K562 (cell line): ENCODE measurements around the gene LATS2. TPM values are rescaled to one million over a fixed set of nuclear protein-coding genes. Genes with fewer than 3 reads are reported as not detected.

ENCODE experiments used
- ATAC-seq: fragments of 200-7000 bp; cut with Tn5 transposase; 3 replicates; pipeline ENCODE4 v1.9.1; 2020; ENCODE audit warnings: moderate library complexity
- BruUV-seq: library from RNA; stranded (reverse); fragments of 400-500 nt; replicated peaks from 2 replicates; lab custom pipeline; 2021; lab: Mats Ljungman, UMichigan
- CTCF ChIA-PET: fragments of 300-600 bp; formaldehyde crosslinking; extraction: SDS; loops from one replicate; lab custom pipeline; 2021; ENCODE audit warnings: low intra/inter-chr PET ratio; lab: Yijun Ruan, JAX
- POLR2A ChIA-PET: fragments of 300-600, 350-650 bp; sonication (Branson Sonifier 250); formaldehyde crosslinking; extraction: SDS; loops from one replicate; lab custom pipeline; 2021; ENCODE audit warnings: antibody characterized with exemption, inconsistent platforms; lab: Yijun Ruan, JAX
- DNase-seq, 4 experiments: peaks; one replicate each; pipeline versions ENCODE4 v3.0.0 to v3.0.0-alpha.2; 2011 to 2018; ENCODE audit warnings: low spot score in 3 of 4, mixed read lengths in 3 of 4; ENCODE audit errors: extremely low read depth in 1 of 4
- FAIRE-seq: peaks from 2 replicates; lab custom pipeline; 2011; peaks lifted over from hg19 to GRCh38; lab: Jason Lieb, UNC
- H2AFZ ChIP-seq: 2 replicates; pipeline ENCODE4 v1.6.0; 2011; ENCODE audit warnings: low read depth, low read length, control low read depth, inconsistent platforms
- H3K27ac ChIP-seq: fragments of 200-600 bp; 3 replicates; pipeline ENCODE4 v1.8.0; 2011; ENCODE audit warnings: low read depth, mild to moderate bottlenecking, control low read depth, inconsistent platforms, low read length, moderate library complexity, mixed read lengths; ENCODE audit errors: extremely low read depth
- H3K27me3 ChIP-seq, 2 experiments: fragments of 300-600 bp in 1 of 2; 2 replicates in 1 of 2; 3 replicates in 1 of 2; pipeline versions ENCODE4 v1.6.0 to v1.8.0; 2011; ENCODE audit warnings: inconsistent platforms in 2 of 2, low read length in 2 of 2, mild to moderate bottlenecking in 1 of 2, mixed read lengths in 1 of 2, moderate library complexity in 1 of 2; ENCODE audit not compliant: control insufficient read depth in 2 of 2, insufficient read depth in 2 of 2
- H3K36me3 ChIP-seq: fragments of 300-600 bp; 3 replicates; pipeline ENCODE4 v1.8.0; 2011; ENCODE audit warnings: mild to moderate bottlenecking, low read length, inconsistent platforms; ENCODE audit not compliant: control insufficient read depth, insufficient read depth
- H3K4me1 ChIP-seq, 2 experiments: fragments of 200-600 bp in 1 of 2; replicated peaks in 1 of 2; 2 replicates in 1 of 2; 3 replicates in 1 of 2; pipeline versions ENCODE4 v1.5.1 to v1.8.0; 2011; ENCODE audit warnings: inconsistent platforms in 2 of 2, low read length in 2 of 2, mild to moderate bottlenecking in 1 of 2, mixed read lengths in 1 of 2, moderate library complexity in 1 of 2; ENCODE audit not compliant: control insufficient read depth in 2 of 2, insufficient read depth in 2 of 2
- H3K4me2 ChIP-seq: 2 replicates; pipeline ENCODE4 v1.6.1; 2011; ENCODE audit warnings: low read length, control low read depth, inconsistent platforms, mixed read lengths; ENCODE audit not compliant: insufficient read depth
- H3K4me3 ChIP-seq: fragments of 200-600 bp; sonication (generic), shearing (Covaris generic); 2 replicates; pipeline ENCODE4 v1.5.1; 2016; ENCODE audit warnings: control low read depth, inconsistent platforms
- H3K79me2 ChIP-seq: fragments of 200-600 bp; 3 replicates; pipeline ENCODE4 v1.8.0; 2011; ENCODE audit warnings: low read length, inconsistent platforms; ENCODE audit not compliant: control insufficient read depth, insufficient read depth
- H3K9ac ChIP-seq, 2 experiments: 2 replicates each; pipeline versions ENCODE4 v1.6.0 to v1.6.1; 2011; ENCODE audit warnings: low read depth in 2 of 2, low read length in 2 of 2, control low read depth in 1 of 2, inconsistent platforms in 1 of 2, mild to moderate bottlenecking in 1 of 2, mixed read lengths in 1 of 2; ENCODE audit not compliant: insufficient read depth in 1 of 2
- H3K9me1 ChIP-seq: one replicate; pipeline ENCODE4 v1.6.0; 2011; ENCODE audit warnings: inconsistent platforms, mild to moderate bottlenecking, low read length, moderate library complexity; ENCODE audit not compliant: control insufficient read depth, insufficient read depth
- H3K9me3 ChIP-seq: replicated peaks from 2 replicates; pipeline ENCODE4 v1.5.1; 2011; ENCODE audit warnings: low read depth, low read length, inconsistent platforms; ENCODE audit not compliant: control insufficient read depth, insufficient read depth
- H4K20me1 ChIP-seq: replicated peaks from 2 replicates; pipeline ENCODE4 v1.6.1; 2011; ENCODE audit warnings: low read length, inconsistent platforms, mixed read lengths; ENCODE audit not compliant: control insufficient read depth, insufficient read depth
- CBFA2T2 ChIP-seq: fragments of 450-650 bp; conservative IDR thresholded peaks from 2 replicates; pipeline ENCODE4 v1.6.1; 2017; ENCODE audit warnings: mild to moderate bottlenecking
- CBX5 ChIP-seq: IDR thresholded peaks from 2 replicates; pipeline ENCODE4 v1.6.1; 2014; ENCODE audit warnings: low read depth, borderline replicate concordance
- FOS ChIP-seq: IDR thresholded peaks from 3 replicates; pipeline ENCODE4 v1.6.1; 2011; ENCODE audit not compliant: insufficient read length; ENCODE audit errors: extremely low read depth
- KLF6 ChIP-seq: fragments of 250-450 bp; sonication (Bioruptor Pico); IDR thresholded peaks from 2 replicates; pipeline ENCODE4 v1.4.0; 2020; ENCODE audit warnings: mild to moderate bottlenecking, moderate library complexity, borderline replicate concordance
- MYC ChIP-seq, 2 experiments: fragments of 250-450 bp in 1 of 2; sonication (Bioruptor Pico) in 1 of 2; IDR thresholded peaks; 2 replicates each; pipeline versions ENCODE4 v1.5.1 to v1.6.1; 2012 to 2021; ENCODE audit warnings: low read depth in 2 of 2, borderline replicate concordance in 1 of 2, improper control_type of control experiment in 1 of 2, low read length in 1 of 2, mild to moderate bottlenecking in 1 of 2, moderate library complexity in 1 of 2
- NELFE ChIP-seq: IDR thresholded peaks from 2 replicates; pipeline ENCODE4 v1.6.1; 2011; ENCODE audit warnings: mild to moderate bottlenecking; ENCODE audit not compliant: insufficient read depth, insufficient read length
- NR2C1 ChIP-seq, 2 experiments: fragments of 450-650 bp; IDR thresholded peaks; 2 replicates each; pipeline ENCODE4 v1.6.1; 2017; ENCODE audit warnings: mild to moderate bottlenecking in 2 of 2, antibody characterized with exemption in 1 of 2, inconsistent platforms in 1 of 2, missing compliant biosample characterization in 1 of 2, missing genetic modification characterization in 1 of 2
- NR2F6 ChIP-seq: fragments of 450-650 bp; formaldehyde crosslinking; IDR thresholded peaks from 2 replicates; pipeline ENCODE4 v1.4.0; 2020; ENCODE audit warnings: mild to moderate bottlenecking
- RUNX1 ChIP-seq: sonication (generic); IDR thresholded peaks from 2 replicates; pipeline ENCODE4 v1.6.1; 2016; ENCODE audit warnings: antibody characterized with exemption, low read depth
- XRCC5 ChIP-seq: fragments of 200-400 bp; formaldehyde crosslinking; IDR thresholded peaks from 2 replicates; pipeline ENCODE4 v1.6.1; 2017; ENCODE audit warnings: low read depth, mild to moderate bottlenecking, low read length
- YBX1 ChIP-seq: fragments of 450-650 bp; IDR thresholded peaks from 2 replicates; pipeline ENCODE4 v1.7.1; 2016; ENCODE audit warnings: mild to moderate bottlenecking
- ZNF354B ChIP-seq: fragments of 250-450 bp; sonication (Bioruptor Pico); IDR thresholded peaks from 2 replicates; pipeline ENCODE4 v1.4.0; 2020
- WGBS: fragments of 100-300 bp; shearing (Covaris generic); methylation state at CpG from one replicate; pipeline ENCODE4 v1.1.6; 2016; ENCODE audit warnings: low coverage, mixed read lengths; ENCODE audit not compliant: insufficient coverage; ENCODE audit errors: missing lambda C conversion rate; 5-methylcytosine and 5-hydroxymethylcytosine counted together
- in situ Hi-C: fragments of 300-500 bp; cut with MboI; formaldehyde crosslinking; loops from 4 replicates; pipeline ENCODE4 v1.15.0; 2018; ENCODE audit warnings: inconsistent platforms, mixed read lengths
- intact Hi-C: fragments of 100-400 bp; cut with micrococcal nuclease; formaldehyde crosslinking; loops from 2 replicates; pipeline ENCODE4 v1.14.2; 2022
- polyA plus RNA-seq, 8 experiments: library from polyadenylated mRNA; depleted of rRNA in 4 of 8; stranded (reverse) in 5 of 8; unstranded in 3 of 8; fragments of >200 nt; fragmentation: Nextera tagmentation in 2 of 8; fragmentation: Illumina TruSeq in 1 of 8; extraction: Ambion mirVana in 2 of 8; extraction: Trizol in 1 of 8; gene quantifications; 2 replicates each; pipeline versions ENCODE4 v1.2.1 to v1.2.3, GENCODE V29; 2011 to 2014; ENCODE audit warnings: inconsistent platforms in 1 of 8, missing spikeins in 1 of 8
- total RNA-seq, 7 experiments: library from RNA; depleted of rRNA in 6 of 7; stranded (reverse); fragments of >200 nt in 6 of 7; fragmentation: Illumina TruSeq in 2 of 7; extraction: Trizol in 2 of 7; gene quantifications; 2 replicates each; pipeline versions ENCODE4 v1.2.1 to v1.2.3, GENCODE V29; 2011 to 2021; ENCODE audit warnings: low replicate concordance in 1 of 7
- TF ChIP-seq, protein P1 (sequence below): fragments of 450-650 bp; IDR thresholded peaks from 2 replicates; pipeline ENCODE4 v1.6.1; 2017; ENCODE audit warnings: antibody characterized with exemption
- TF ChIP-seq, protein P2 (sequence below): fragments of 250-450 bp; sonication (Bioruptor Pico); IDR thresholded peaks from 2 replicates; pipeline ENCODE4 v1.4.0; 2020
- TF ChIP-seq, protein P3 (sequence below): sonication (generic); formaldehyde crosslinking; IDR thresholded peaks from 2 replicates; pipeline ENCODE4 v1.8.0; 2022; ENCODE audit warnings: missing genetic modification reagents, mild to moderate bottlenecking, borderline replicate concordance
- TF ChIP-seq, protein P4 (sequence below), 2 experiments: fragments of 200-800 bp in 1 of 2; sonication (Bioruptor generic) in 1 of 2; sonication (generic) in 1 of 2; formaldehyde crosslinking in 1 of 2; IDR thresholded peaks in 1 of 2; conservative IDR thresholded peaks in 1 of 2; 2 replicates each; pipeline versions ENCODE4 v1.5.0 to v1.6.1; 2016 to 2020; ENCODE audit warnings: missing compliant biosample characterization in 1 of 2, missing genetic modification characterization in 1 of 2, missing genetic modification reagents in 1 of 2

LATS2 gene
- total and polyA plus RNA-seq, 9 of the 15 experiments (the other 6 are each of a cell fraction or from before 2014, with no cell fraction given), result 0.18 to 3.7 (median 0.76) TPM

DNA sequence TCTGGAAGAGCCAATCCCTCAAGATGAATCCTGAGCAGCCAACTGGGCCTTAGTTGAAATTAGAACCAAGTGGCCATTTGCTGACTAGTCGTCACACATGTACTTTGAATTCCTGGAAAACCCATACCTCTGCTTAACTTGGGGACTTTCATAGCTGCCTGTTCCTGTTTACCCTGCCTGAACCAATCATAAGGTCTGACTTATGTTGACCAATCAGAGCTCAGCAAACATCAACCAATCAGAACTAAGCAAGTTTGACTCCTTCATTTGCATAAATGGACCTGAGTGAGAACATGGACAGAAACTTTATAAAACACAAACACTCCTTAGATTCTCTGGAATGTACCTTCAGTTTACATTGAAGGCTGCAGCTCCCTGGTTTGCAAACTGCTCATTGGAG, 50.8 kb downstream of the LATS2 start (continued):
- TF ChIP-seq, protein P1, sequence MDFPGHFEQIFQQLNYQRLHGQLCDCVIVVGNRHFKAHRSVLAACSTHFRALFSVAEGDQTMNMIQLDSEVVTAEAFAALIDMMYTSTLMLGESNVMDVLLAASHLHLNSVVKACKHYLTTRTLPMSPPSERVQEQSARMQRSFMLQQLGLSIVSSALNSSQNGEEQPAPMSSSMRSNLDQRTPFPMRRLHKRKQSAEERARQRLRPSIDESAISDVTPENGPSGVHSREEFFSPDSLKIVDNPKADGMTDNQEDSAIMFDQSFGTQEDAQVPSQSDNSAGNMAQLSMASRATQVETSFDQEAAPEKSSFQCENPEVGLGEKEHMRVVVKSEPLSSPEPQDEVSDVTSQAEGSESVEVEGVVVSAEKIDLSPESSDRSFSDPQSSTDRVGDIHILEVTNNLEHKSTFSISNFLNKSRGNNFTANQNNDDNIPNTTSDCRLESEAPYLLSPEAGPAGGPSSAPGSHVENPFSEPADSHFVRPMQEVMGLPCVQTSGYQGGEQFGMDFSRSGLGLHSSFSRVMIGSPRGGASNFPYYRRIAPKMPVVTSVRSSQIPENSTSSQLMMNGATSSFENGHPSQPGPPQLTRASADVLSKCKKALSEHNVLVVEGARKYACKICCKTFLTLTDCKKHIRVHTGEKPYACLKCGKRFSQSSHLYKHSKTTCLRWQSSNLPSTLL, result peak; percentile 89
- TF ChIP-seq YBX1 (no peak), ZNF354B (CRISPR knock-in tag) (no peak)

DNA sequence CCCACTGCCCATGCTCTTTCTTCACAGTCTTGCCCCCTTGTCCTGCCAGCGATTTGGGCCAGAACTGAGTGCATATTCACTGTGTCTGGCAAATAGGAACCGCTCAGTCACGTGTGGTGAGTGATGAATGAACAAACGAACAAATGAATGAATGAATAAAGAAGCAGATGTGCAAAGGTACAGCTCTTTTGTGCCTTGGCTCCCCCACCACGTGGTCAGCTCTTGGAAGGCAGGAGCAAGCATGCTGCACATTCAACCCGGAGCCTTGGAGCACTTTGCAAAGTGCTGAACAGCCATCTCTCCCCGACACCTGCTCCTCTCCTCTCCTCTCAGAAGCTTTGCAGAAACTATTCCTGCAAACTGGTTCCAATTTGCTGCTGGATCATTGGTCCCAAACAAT, 52.4 kb downstream of the LATS2 start:
- ATAC-seq, result no peak
- WGBS, result 15% methylated on average over 7 of the region's 7 CpGs
- no peak overlapping the region for H3K4me2 ChIP-seq
- no peaks in the 10 kb centered on the region for H3K36me3 ChIP-seq
- intact Hi-C loops (no loop called here), in situ Hi-C loops (no loop called here)
- H3K4me1 ChIP-seq, result peaks cover 0 to 6% of the 10 kb centered on the region in 2 experiments; a peak in 1 of 5 replicates
- H2AFZ ChIP-seq, result no peak overlapping the region
- no peak for DNase-seq
- H4K20me1 ChIP-seq, result no peaks in the 10 kb centered on the region
- H3K9me3 ChIP-seq, result no peaks in the 10 kb centered on the region
- H3K79me2 ChIP-seq, result no peaks in the 10 kb centered on the region
- H3K27me3 ChIP-seq, result no peaks in the 10 kb centered on the region; a peak in 1 of 5 replicates
- CTCF ChIA-PET, result no interaction called here
- no peak overlapping the region for H3K9ac ChIP-seq
- POLR2A ChIA-PET, result no interaction called here
- H3K9me1 ChIP-seq, result no peaks in the 10 kb centered on the region
- H3K27ac ChIP-seq, result no peak overlapping the region
- FAIRE-seq, result no peak
- BruUV-seq, result no TSS peak
- no peak overlapping the region for H3K4me3 ChIP-seq
- TF ChIP-seq XRCC5, result no peak
- TF ChIP-seq KLF6 (CRISPR knock-in tag), result no peak
- TF ChIP-seq RUNX1, result no peak
- no peak for TF ChIP-seq CBFA2T2
- TF ChIP-seq FOS, result no peak
- TF ChIP-seq MYC (IDR thresholded peaks at IDR 0.05; ENCODE audit: low read depth, low read length), result no peak
- TF ChIP-seq MYC (CRISPR knock-in tag; IDR thresholded peaks at IDR 0.05; ENCODE audit: borderline replicate concordance, low read depth), result no peak
- no peak for TF ChIP-seq NR2C1 (IDR thresholded peaks at IDR 0.05)
- no peak for TF ChIP-seq NR2C1 (tag; IDR thresholded peaks at IDR 0.05)
- TF ChIP-seq, protein P2, sequence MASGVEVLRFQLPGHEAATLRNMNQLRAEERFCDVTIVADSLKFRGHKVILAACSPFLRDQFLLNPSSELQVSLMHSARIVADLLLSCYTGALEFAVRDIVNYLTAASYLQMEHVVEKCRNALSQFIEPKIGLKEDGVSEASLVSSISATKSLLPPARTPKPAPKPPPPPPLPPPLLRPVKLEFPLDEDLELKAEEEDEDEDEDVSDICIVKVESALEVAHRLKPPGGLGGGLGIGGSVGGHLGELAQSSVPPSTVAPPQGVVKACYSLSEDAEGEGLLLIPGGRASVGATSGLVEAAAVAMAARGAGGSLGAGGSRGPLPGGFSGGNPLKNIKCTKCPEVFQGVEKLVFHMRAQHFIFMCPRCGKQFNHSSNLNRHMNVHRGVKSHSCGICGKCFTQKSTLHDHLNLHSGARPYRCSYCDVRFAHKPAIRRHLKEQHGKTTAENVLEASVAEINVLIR (CRISPR knock-in tag), result no peak
- TF ChIP-seq NR2F6 (CRISPR knock-in tag), result no peak
- TF ChIP-seq, protein P3, sequence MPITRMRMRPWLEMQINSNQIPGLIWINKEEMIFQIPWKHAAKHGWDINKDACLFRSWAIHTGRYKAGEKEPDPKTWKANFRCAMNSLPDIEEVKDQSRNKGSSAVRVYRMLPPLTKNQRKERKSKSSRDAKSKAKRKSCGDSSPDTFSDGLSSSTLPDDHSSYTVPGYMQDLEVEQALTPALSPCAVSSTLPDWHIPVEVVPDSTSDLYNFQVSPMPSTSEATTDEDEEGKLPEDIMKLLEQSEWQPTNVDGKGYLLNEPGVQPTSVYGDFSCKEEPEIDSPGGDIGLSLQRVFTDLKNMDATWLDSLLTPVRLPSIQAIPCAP (CRISPR knock-in tag), result no peak
- TF ChIP-seq, protein P4, sequence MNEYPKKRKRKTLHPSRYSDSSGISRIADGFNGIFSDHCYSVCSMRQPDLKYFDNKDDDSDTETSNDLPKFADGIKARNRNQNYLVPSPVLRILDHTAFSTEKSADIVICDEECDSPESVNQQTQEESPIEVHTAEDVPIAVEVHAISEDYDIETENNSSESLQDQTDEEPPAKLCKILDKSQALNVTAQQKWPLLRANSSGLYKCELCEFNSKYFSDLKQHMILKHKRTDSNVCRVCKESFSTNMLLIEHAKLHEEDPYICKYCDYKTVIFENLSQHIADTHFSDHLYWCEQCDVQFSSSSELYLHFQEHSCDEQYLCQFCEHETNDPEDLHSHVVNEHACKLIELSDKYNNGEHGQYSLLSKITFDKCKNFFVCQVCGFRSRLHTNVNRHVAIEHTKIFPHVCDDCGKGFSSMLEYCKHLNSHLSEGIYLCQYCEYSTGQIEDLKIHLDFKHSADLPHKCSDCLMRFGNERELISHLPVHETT (CRISPR knock-in tag; conservative IDR thresholded peaks at IDR 0.05 in 1 of 2, IDR thresholded peaks at IDR 0.05 in 1 of 2), result no peak
- TF ChIP-seq NELFE, result no peak
- TF ChIP-seq CBX5, result no peak
